ENCODE measurements around the gene NLRP10.

NLRP10 gene

GRCh38 chr11:7955191-7955590 is 10.1 kb downstream of the NLRP10 start:
- H3K4me3 ChIP-seq (ENCODE audit: low read depth, low read length): no peak overlapping the region
- H3K4me1 ChIP-seq: no peaks in the 10 kb centered on the region
- no peaks in the 10 kb centered on the region for H3K36me3 ChIP-seq
- no peak for TF ChIP-seq CTCF (IDR thresholded peaks at IDR 0.05; ENCODE audit: low read depth, low read length)
- no peak for DNase-seq
- H3K27me3 ChIP-seq: no peaks in the 10 kb centered on the region
- no peaks in the 10 kb centered on the region for H3K9me3 ChIP-seq

GRCh38 chr11:7949934-7950333 is 15.3 kb downstream of the NLRP10 start:
- no peak for DNase-seq
- no peak for TF ChIP-seq CTCF (IDR thresholded peaks at IDR 0.05; ENCODE audit: low read depth, low read length)
- Histone ChIP-seq H3K4me3 (ENCODE audit: low read depth, low read length) (no peak overlapping the region), H3K27me3 (peaks cover 3% of the 10 kb centered on the region), H3K4me1 (no peaks in the 10 kb centered on the region), H3K9me3 (no peaks in the 10 kb centered on the region), H3K36me3 (no peaks in the 10 kb centered on the region)

GRCh38 chr11:7944123-7944522 is 21.1 kb downstream of the NLRP10 start:
- H3K9me3 ChIP-seq: no peaks in the 10 kb centered on the region
- no peak for DNase-seq
- H3K4me1 ChIP-seq: no peaks in the 10 kb centered on the region
- no peak overlapping the region for H3K4me3 ChIP-seq (ENCODE audit: low read depth, low read length)
- peaks cover 3% of the 10 kb centered on the region for H3K27me3 ChIP-seq
- no peak for TF ChIP-seq CTCF (IDR thresholded peaks at IDR 0.05; ENCODE audit: low read depth, low read length)
- no peaks in the 10 kb centered on the region for H3K36me3 ChIP-seq

- Histone ChIP-seq H3K9me3 (no peaks in the 10 kb centered on the region), H3K4me3 (ENCODE audit: low read depth, low read length) (no peak within 1 kb of the TSS), H3K36me3 (no peaks in the 10 kb centered on the region), H3K27me3 (no peaks in the 10 kb centered on the region; the same call in 1 of the 2 replicates), H3K4me1 (no peaks in the 10 kb centered on the region)
- no peak for DNase-seq
- TF ChIP-seq CTCF (IDR thresholded peaks at IDR 0.05; ENCODE audit: low read depth, low read length): no peak
Measured at GRCh38 chr11:7941608-7942007, 23.6 kb downstream of the NLRP10 start, which contains the start of gene OR10A3. OR10A3 (minus strand) TSS chr11:7941708; CDS start chr11:7939520, 2,188 bp downstream.

- DNase-seq: no peak
- H3K4me1 ChIP-seq: no peaks in the 10 kb centered on the region
- H3K36me3 ChIP-seq: no peaks in the 10 kb centered on the region
- TF ChIP-seq CTCF (IDR thresholded peaks at IDR 0.05; ENCODE audit: low read depth, low read length): no peak
- H3K27me3 ChIP-seq: no peaks in the 10 kb centered on the region; the same call in 1 of the 2 replicates
- no peak overlapping the region for H3K4me3 ChIP-seq (ENCODE audit: low read depth, low read length)
- no peaks in the 10 kb centered on the region for H3K9me3 ChIP-seq
Measured at GRCh38 chr11:7941146-7941545, 24.1 kb downstream of the NLRP10 start.

GRCh38 chr11:7936615-7937014 is 28.6 kb downstream of the NLRP10 start:
- no peaks in the 10 kb centered on the region for H3K4me1 ChIP-seq
- DNase-seq: no peak
- no peaks in the 10 kb centered on the region; the same call in 1 of the 2 replicates for H3K27me3 ChIP-seq
- H3K36me3 ChIP-seq: no peaks in the 10 kb centered on the region
- no peaks in the 10 kb centered on the region for H3K9me3 ChIP-seq
- no peak for TF ChIP-seq CTCF (IDR thresholded peaks at IDR 0.05; ENCODE audit: low read depth, low read length)
- H3K4me3 ChIP-seq (ENCODE audit: low read depth, low read length): no peak overlapping the region

Data from BE2C (cell line).